IMR-90 (cell line): ENCODE measurements around the gene ZMAT5. TPM values are rescaled to one million over a fixed set of nuclear protein-coding genes. Genes with fewer than 3 reads are reported as not detected.
"Not testable (repeated sequence)": the region's sequence is repeated elsewhere in the genome, so short reads cannot be mapped to it uniquely, and the experiment has no call there.

Experiments used
- ATAC-seq: fragments of 200-7000 bp; cut with Tn5 transposase; 2 replicates; pipeline ENCODE4 v1.9.1; 2020; ENCODE audit warnings: low read depth, mild to moderate bottlenecking, moderate library complexity
- BruUV-seq: library from RNA; stranded (reverse); fragments of 400-500 nt; replicated peaks from 2 replicates; lab custom pipeline; 2021; lab: Mats Ljungman, UMichigan
- CTCF ChIA-PET: fragments of 300-600 bp; formaldehyde crosslinking; extraction: SDS; loops from one replicate; lab custom pipeline; 2021; ENCODE audit warnings: antibody characterized with exemption; lab: Yijun Ruan, JAX
- POLR2A ChIA-PET: fragments of 300-600 bp; sonication (Branson Sonifier 250); formaldehyde crosslinking; loops from one replicate; lab custom pipeline; 2022; ENCODE audit warnings: antibody characterized with exemption; ENCODE audit not compliant: unreplicated experiment; lab: Charles Lee
- DNase-seq: peaks from one replicate; pipeline ENCODE4 v3.0.0; 2013
- H2AFZ ChIP-seq: replicated peaks from 2 replicates; pipeline ENCODE3; 2013; ENCODE audit warnings: low read length, mild to moderate bottlenecking; ENCODE audit not compliant: poor library complexity
- H2AK5ac ChIP-seq: 2 replicates; pipeline ENCODE4 v1.6.1; 2013; ENCODE audit warnings: low read depth, low read length, inconsistent platforms
- H2AK9ac ChIP-seq: replicated peaks from 2 replicates; pipeline ENCODE3; 2013; ENCODE audit warnings: mild to moderate bottlenecking, low read depth, low read length, moderate library complexity; ENCODE audit not compliant: poor library complexity
- H2BK120ac ChIP-seq: 2 replicates; pipeline ENCODE4 v1.6.1; 2013; ENCODE audit warnings: low read depth, low read length, inconsistent platforms
- H2BK15ac ChIP-seq: 3 replicates; pipeline ENCODE4 v1.6.1; 2013; ENCODE audit warnings: low read depth, low read length, inconsistent platforms
- H2BK20ac ChIP-seq: 2 replicates; pipeline ENCODE4 v1.6.1; 2013; ENCODE audit warnings: low read depth, mild to moderate bottlenecking, inconsistent platforms, low read length, moderate library complexity
- H2BK5ac ChIP-seq: 2 replicates; pipeline ENCODE4 v1.6.1; 2013; ENCODE audit warnings: mild to moderate bottlenecking, low read depth, low read length, inconsistent platforms; ENCODE audit not compliant: poor library complexity, severe bottlenecking
- H3K14ac ChIP-seq: replicated peaks from 2 replicates; pipeline ENCODE4 v1.6.1; 2013; ENCODE audit warnings: low read depth, low read length, inconsistent platforms
- H3K18ac ChIP-seq: 2 replicates; pipeline ENCODE4 v1.6.1; 2013; ENCODE audit warnings: low read depth, low read length, control low read depth
- H3K23ac ChIP-seq: 2 replicates; pipeline ENCODE4 v1.6.1; 2013; ENCODE audit warnings: low read depth, low read length, inconsistent platforms
- H3K27ac ChIP-seq: 2 replicates; pipeline ENCODE4 v1.5.1; 2013; ENCODE audit warnings: mild to moderate bottlenecking, control low read depth, low read length; ENCODE audit not compliant: insufficient read depth
- H3K27me3 ChIP-seq: 2 replicates; pipeline ENCODE4 v1.6.1; 2013; ENCODE audit warnings: low read length; ENCODE audit not compliant: control insufficient read depth, insufficient read depth
- H3K36me3 ChIP-seq: 2 replicates; pipeline ENCODE4 v1.6.1; 2013; ENCODE audit warnings: low read length, mixed read lengths; ENCODE audit not compliant: control insufficient read depth, insufficient read depth
- H3K4ac ChIP-seq: 2 replicates; pipeline ENCODE4 v1.6.1; 2013; ENCODE audit warnings: low read depth, low read length, inconsistent platforms
- H3K4me1 ChIP-seq: 2 replicates; pipeline ENCODE4 v1.6.1; 2013; ENCODE audit warnings: low read length, mixed read lengths; ENCODE audit not compliant: control insufficient read depth, insufficient read depth
- H3K4me2 ChIP-seq: 2 replicates; pipeline ENCODE4 v1.6.1; 2013; ENCODE audit warnings: low read depth, mild to moderate bottlenecking, control low read depth, low read length, moderate library complexity
- H3K4me3 ChIP-seq: 2 replicates; pipeline ENCODE4 v1.5.1; 2013; ENCODE audit warnings: low read depth, mild to moderate bottlenecking, control low read depth, low read length, moderate library complexity; ENCODE audit not compliant: insufficient read depth
- H3K56ac ChIP-seq: 2 replicates; pipeline ENCODE4 v1.6.1; 2013; ENCODE audit warnings: low read length, inconsistent platforms; ENCODE audit not compliant: insufficient read depth; ENCODE audit errors: extremely low read depth
- H3K79me1 ChIP-seq, 2 experiments: 2 replicates each; pipeline ENCODE4 v1.6.1; 2013; ENCODE audit warnings: low read length in 2 of 2, inconsistent platforms in 1 of 2, low read depth in 1 of 2
- H3K9ac ChIP-seq: 2 replicates; pipeline ENCODE4 v1.6.1; 2013; ENCODE audit warnings: low read depth, low read length, control low read depth
- H3K9me1 ChIP-seq: 2 replicates; pipeline ENCODE4 v1.6.1; 2013; ENCODE audit warnings: low read length, inconsistent platforms; ENCODE audit not compliant: insufficient read depth
- H3K9me3 ChIP-seq: 2 replicates; pipeline ENCODE4 v1.6.1; 2013; ENCODE audit warnings: low read length; ENCODE audit not compliant: control insufficient read depth, insufficient read depth
- H4K20me1 ChIP-seq: 2 replicates; pipeline ENCODE4 v1.6.1; 2013; ENCODE audit warnings: low read length, inconsistent platforms; ENCODE audit not compliant: insufficient read depth
- H4K5ac ChIP-seq: 2 replicates; pipeline ENCODE4 v1.6.1; 2013; ENCODE audit warnings: mild to moderate bottlenecking, low read depth, low read length, control low read depth
- H4K8ac ChIP-seq, 2 experiments: 2 replicates each; pipeline ENCODE4 v1.6.1; 2013; ENCODE audit warnings: low read depth in 2 of 2, low read length in 2 of 2, control low read depth in 1 of 2, inconsistent platforms in 1 of 2
- H4K91ac ChIP-seq: 2 replicates; pipeline ENCODE4 v1.6.1; 2013; ENCODE audit warnings: low read depth, low read length, inconsistent platforms; ENCODE audit not compliant: insufficient read depth
- WGBS, 2 experiments: methylation state at CpG; one replicate each; pipeline versions ENCODE4 v1.1.5 to v1.1.7; 2013; ENCODE audit warnings: missing lambda C conversion rate in 2 of 2; ENCODE audit not compliant: insufficient read length in 1 of 2; ENCODE audit errors: extremely low coverage in 2 of 2; 5-methylcytosine and 5-hydroxymethylcytosine counted together
- dilution Hi-C: fragments of 300-500 bp; cut with HindIII; formaldehyde crosslinking; loops from one replicate; pipeline ENCODE4 v1.14.3; 2018; ENCODE audit warnings: low sequenced_read_pairs; ENCODE audit not compliant: unreplicated experiment
- in situ Hi-C: fragments of 300-500 bp; cut with MboI; formaldehyde crosslinking; loops from 3 replicates; pipeline ENCODE4 v1.14.3; 2019; ENCODE audit warnings: low sequenced_read_pairs, inconsistent platforms, mixed read lengths
- intact Hi-C: fragments of 100-400 bp; cut with micrococcal nuclease; formaldehyde crosslinking; loops from 2 replicates; pipeline ENCODE4 v1.10.0; 2022
- polyA plus RNA-seq, 3 experiments: library from polyadenylated mRNA; depleted of rRNA; stranded (reverse); fragments of >200 nt; gene quantifications; 2 replicates each; pipeline ENCODE4 v1.2.3, GENCODE V29; 2012; ENCODE audit warnings: low replicate concordance in 1 of 3
- total RNA-seq: library from RNA; depleted of rRNA; stranded (reverse); fragments of >200 nt; gene quantifications from 2 replicates; pipeline ENCODE4 v1.2.3, GENCODE V29; 2012

Gene ZMAT5
- total and polyA plus RNA-seq, 2 of the 4 experiments (the other 2 are of a cell fraction) = 21.7 to 31.8 TPM

DNA sequence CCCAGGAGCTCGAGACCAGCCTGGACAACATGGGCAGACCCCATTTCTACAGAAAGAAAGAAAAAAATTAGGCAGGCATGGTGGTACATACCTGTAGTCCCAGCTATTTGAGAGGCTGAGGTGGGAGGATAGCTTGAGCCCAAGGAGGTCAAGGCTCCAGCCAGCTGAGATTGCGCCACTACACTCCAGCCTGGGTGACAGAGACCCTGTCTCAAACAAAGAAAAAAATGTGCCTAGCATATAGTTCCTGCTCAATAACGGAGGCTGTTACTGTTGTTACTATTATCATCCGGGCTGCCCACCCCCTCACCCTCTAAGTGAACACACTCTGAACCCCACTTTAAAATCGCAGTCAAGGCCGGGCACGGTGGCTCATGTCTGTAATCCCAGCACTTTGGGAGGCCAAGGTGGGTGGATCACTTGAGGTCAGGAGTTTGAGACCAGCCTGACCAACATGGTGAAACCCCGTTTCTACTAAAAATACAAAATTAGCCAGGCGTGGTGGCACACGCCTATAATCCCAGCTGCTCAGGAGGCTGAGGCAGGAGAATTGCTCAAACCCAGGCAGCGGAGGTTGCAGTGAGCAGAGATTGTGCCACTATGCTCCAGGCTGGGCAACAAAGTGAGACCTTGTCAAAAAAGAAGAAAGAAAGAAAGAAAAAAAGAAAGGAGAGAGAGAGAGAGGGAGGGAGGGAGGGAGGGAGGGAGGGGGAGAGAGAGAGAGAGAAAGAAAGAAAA, 12.0 kb downstream of the ZMAT5 start:
- dilution Hi-C loops = not testable (repeated sequence)

More for the DNA sequence above, 12.0 kb downstream of the ZMAT5 start:
- H4K5ac ChIP-seq, H2BK120ac ChIP-seq, POLR2A ChIA-PET, H3K27ac ChIP-seq, H2AK9ac ChIP-seq, H3K18ac ChIP-seq, H3K9ac ChIP-seq, H3K23ac ChIP-seq, DNase-seq, H2AK5ac ChIP-seq, H3K4me3 ChIP-seq, H4K91ac ChIP-seq, in situ Hi-C loops, H2BK15ac ChIP-seq, ATAC-seq, H2AFZ ChIP-seq, H3K36me3 ChIP-seq, H4K8ac ChIP-seq, H3K56ac ChIP-seq, H2BK5ac ChIP-seq, intact Hi-C loops, H3K4me1 ChIP-seq, H3K4ac ChIP-seq, H3K27me3 ChIP-seq, H3K9me3 ChIP-seq, H3K4me2 ChIP-seq, H3K14ac ChIP-seq, H4K20me1 ChIP-seq, CTCF ChIA-PET, BruUV-seq, H2BK20ac ChIP-seq: not testable (repeated sequence)
- Histone ChIP-seq H3K9me1 (peaks cover 10% of the 10 kb centered on the region; the same call in 1 of the 2 replicates), H3K79me1 (peaks cover 13 to 22% of the 10 kb centered on the region in 2 experiments; a peak in 3 of 4 replicates)
- 83% methylated on average over 1 of the region's 11 CpGs; no CpG with 5 or more reads in 1 of the 2 experiments for WGBS, 2 experiments
